Activated naive CD4-positive, alpha-beta T cell treated with anti-CD3 and anti-CD28 coated beads, Interleukin-2, amount 10 ng/mL, durations not matched to agents 5 hours and 36 hours (primary cell): ENCODE data around the gene TMEM81. TPM values are rescaled to one million over a fixed set of nuclear protein-coding genes. Genes with fewer than 3 reads are reported as not detected.

Source experiments
- total RNA-seq, 2 experiments: library from RNA; stranded (reverse); gene quantifications; one replicate each; pipeline ENCODE4 v1.2.3, GENCODE V29; 2021

Gene TMEM81
- total RNA-seq, result 1 to 10 TPM; 2.6 to 3.1 TPM

GRCh38 chr1:205084360-205084759 is at the start of gene TMEM81:
TMEM81 (minus strand) TSS chr1:205084460; CDS start chr1:205084320, 140 bp downstream.

DNA sequence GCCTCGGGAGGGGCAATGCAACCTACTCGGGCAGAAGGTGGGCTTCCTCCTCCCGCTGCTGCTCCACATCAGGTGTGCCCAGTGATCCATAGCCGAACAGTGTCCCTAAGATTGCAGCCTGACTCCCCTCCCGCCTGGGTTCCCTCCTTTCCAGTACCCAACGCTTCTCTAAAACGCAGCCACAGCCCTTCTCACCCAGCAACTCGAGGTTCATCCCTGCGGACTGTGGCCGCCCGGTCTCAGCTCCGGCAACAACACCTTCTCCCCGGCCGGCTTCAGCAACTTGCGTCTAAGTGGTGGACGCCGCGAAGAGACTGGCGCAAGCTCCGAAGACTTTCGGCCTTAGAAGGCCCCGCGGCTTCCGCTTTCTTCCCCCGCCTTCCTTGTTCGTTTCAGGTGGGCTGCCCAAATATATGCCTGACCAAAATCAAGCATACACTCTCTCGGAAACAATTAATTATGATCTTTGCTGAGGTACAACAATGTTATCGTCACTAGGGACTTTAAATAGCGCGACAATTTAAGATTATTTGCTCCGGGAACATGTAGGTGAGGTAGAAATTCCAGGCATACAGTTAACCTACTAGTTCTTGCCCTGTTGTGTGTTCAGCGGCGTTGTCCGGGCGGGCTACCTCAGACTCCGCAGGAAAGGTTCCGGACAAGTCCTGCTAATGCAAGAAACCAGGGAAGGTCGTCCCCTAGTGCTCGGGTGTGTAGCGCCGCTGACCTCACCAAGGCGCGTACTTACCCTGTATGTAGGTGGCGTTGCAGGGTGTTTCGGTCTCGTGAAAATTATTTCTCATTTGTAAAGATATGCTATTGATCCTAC is 37.6 kb upstream of the TMEM81 start, which contains the start of gene RBBP5:
RBBP5 (minus strand) TSS at position 319 of the 829 bp plus-strand sequence; CDS start at position 214, 105 bp downstream.

GRCh38 chr1:205042911-205043806 is 41.1 kb downstream of the TMEM81 start, which contains the start of gene CNTN2:
CNTN2 (plus strand) TSS chr1:205043212; CDS start chr1:205053186, 9,974 bp downstream.

Other genes with a start within 250 kb of the TMEM81 start
- not detected for gene NFASC, start 213.6 kb downstream of the TMEM81 start, total RNA-seq
- not detected for gene CNTN2, start 41.2 kb downstream of the TMEM81 start, total RNA-seq
- 10 to 100 TPM; 18.9 to 19.4 TPM for gene RBBP5, start 37.5 kb upstream of the TMEM81 start, total RNA-seq
- 1 to 10 TPM; 8.7 to 9.4 TPM for gene DSTYK, start 127.2 kb upstream of the TMEM81 start, total RNA-seq
- 1 to 10 TPM; 1.1 TPM for gene TMCC2, start 143.5 kb upstream of the TMEM81 start, total RNA-seq
- 10 to 100 TPM; 19.2 to 20.0 TPM for gene NUAK2, start 237.3 kb upstream of the TMEM81 start, total RNA-seq